GM12891 (cell line): ENCODE measurements around the gene DIP2C.

Experiments
- POLR2A ChIP-seq: IDR thresholded peaks from 2 replicates; pipeline ENCODE4 v1.6.1; 2011; ENCODE audit warnings: low read depth, low read length, control low read depth
- POLR2AphosphoS5 ChIP-seq: IDR thresholded peaks from 2 replicates; pipeline ENCODE4 v1.6.1; 2011; ENCODE audit warnings: low read depth, low read length, control low read depth
- POU2F2 ChIP-seq: IDR thresholded peaks from 2 replicates; pipeline ENCODE4 v1.6.1; 2011; ENCODE audit warnings: low read depth, mild to moderate bottlenecking, control low read depth, low read length, moderate library complexity
- SPI1 ChIP-seq: IDR thresholded peaks from 2 replicates; pipeline ENCODE4 v1.6.1; 2011; ENCODE audit warnings: low read depth, low read length, control low read depth
- TAF1 ChIP-seq: IDR thresholded peaks from 2 replicates; pipeline ENCODE4 v1.6.1; 2011; ENCODE audit warnings: low read depth, low read length, control low read depth

DNA sequence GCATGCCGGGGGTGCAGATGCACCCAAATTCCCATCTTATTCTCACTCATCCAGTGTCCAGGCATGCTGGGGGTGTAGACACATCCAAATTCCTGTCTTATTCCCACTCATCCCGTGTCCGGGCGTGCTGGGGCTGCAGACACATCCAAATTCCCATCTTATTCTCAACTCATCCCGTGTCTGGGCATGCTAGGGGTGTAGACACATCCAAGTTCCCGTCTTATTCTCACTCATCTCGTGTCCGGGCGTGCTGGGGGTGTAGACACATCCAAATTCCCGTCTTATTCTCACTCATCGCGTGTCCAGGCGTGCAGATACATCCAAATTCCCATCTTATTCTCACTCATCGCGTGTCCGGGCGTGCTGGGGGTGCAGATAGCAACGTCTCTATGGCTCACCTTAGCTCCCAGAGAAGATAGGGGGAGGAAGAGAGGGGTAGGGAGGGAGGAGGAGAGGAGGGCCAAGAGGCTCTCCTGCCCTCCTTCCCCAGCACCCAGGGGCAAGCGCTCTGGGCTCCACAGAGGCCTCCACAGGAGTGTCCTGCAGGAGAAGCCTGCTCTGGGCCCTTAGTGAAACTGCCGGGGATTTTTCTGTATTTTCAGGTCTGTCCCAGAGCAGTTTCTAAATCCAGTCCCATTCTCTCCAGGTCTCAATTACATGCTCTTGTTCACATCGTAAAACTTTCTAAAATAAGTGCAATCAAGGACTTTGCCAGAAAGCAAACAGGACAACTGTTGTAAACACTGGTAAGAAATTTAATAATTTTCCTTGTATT is 210.8 kb downstream of the DIP2C start:
- no peak for TF ChIP-seq POLR2A
- TF ChIP-seq POLR2AphosphoS5, result no peak
- no peak for TF ChIP-seq SPI1
- TF ChIP-seq TAF1, result no peak
- no peak for TF ChIP-seq POU2F2
